ENCODE data around the gene AGO3.

- TF ChIP-seq RNF2 (IDR thresholded peaks at IDR 0.05; ENCODE audit: borderline replicate concordance, low read depth) (no peak), SREBF2 (IDR thresholded peaks at IDR 0.05) (no peak), CTCF (IDR thresholded peaks at IDR 0.05) (no peak), CBX8 (IDR thresholded peaks at IDR 0.05) (no peak), CHD4 (IDR thresholded peaks at IDR 0.05; ENCODE audit: borderline replicate concordance) (no peak), ZFP36 (IDR thresholded peaks at IDR 0.05; ENCODE audit: borderline replicate concordance, partially characterized antibody) (no peak), POLR2A (IDR thresholded peaks at IDR 0.05; ENCODE audit: low read length) (no peak), REST (IDR thresholded peaks at IDR 0.05) (no peak), BCL3 (IDR thresholded peaks at IDR 0.05) (no peak), MAZ (IDR thresholded peaks at IDR 0.05; ENCODE audit: borderline replicate concordance, low read depth, low read length) (no peak), CHD2 (IDR thresholded peaks at IDR 0.05; ENCODE audit: low read length, partially characterized antibody) (no peak), RAD21 (conservative IDR thresholded peaks at IDR 0.05 in 1 of 2, IDR thresholded peaks at IDR 0.05 in 1 of 2) (no peak), CBX2 (IDR thresholded peaks at IDR 0.05; ENCODE audit: borderline replicate concordance, low read depth) (no peak)
- TF ChIP-seq, protein P1, sequence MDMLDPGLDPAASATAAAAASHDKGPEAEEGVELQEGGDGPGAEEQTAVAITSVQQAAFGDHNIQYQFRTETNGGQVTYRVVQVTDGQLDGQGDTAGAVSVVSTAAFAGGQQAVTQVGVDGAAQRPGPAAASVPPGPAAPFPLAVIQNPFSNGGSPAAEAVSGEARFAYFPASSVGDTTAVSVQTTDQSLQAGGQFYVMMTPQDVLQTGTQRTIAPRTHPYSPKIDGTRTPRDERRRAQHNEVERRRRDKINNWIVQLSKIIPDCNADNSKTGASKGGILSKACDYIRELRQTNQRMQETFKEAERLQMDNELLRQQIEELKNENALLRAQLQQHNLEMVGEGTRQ (IDR thresholded peaks at IDR 0.05), result no peak
Observed at GRCh38 chr1:36106269-36106668, 175.4 kb downstream of the AGO3 start.
